ENCODE measurements around the gene POLL. TPM values are rescaled to one million over a fixed set of nuclear protein-coding genes. Genes with fewer than 3 reads are reported as not detected.

POLL gene
- total and polyA plus RNA-seq, 9 donors, result 11.3 to 32.3 (median 22.7) TPM

DNA sequence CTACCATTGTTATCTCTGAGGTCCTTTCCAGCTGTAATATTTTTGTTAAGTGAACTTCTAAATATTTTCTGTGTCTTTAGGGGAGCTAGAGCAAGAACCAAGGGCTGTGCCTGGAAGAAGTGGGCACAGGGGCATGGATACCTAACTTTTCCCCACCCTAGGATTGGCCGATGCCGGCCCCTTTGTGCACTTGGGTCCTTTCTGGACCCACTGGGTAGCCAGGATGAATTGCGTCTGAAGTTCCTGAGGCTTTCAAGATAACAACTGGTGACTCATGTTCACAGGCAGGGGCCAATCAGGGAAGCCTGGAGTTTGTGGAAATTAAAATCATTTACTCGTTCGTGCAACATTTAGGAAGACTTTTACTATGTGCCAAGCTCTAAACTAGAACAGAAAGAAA is 822 bp upstream of the POLL start:
- Histone ChIP-seq H3K9me3 (replicated peaks; ENCODE audit: control insufficient read depth, low read depth, low read length) (no peaks in the 10 kb centered on the region), H3K4me1 (ENCODE audit: control insufficient read depth, insufficient read depth, low read length) (peaks cover 17% of the 10 kb centered on the region), H3K4me3 (ENCODE audit: low read length) (peak overlapping the region; percentile 98), H3K27ac (ENCODE audit: low read length) (no peak overlapping the region), H3K27me3 (ENCODE audit: control insufficient read depth, insufficient read depth, low read length) (no peaks in the 10 kb centered on the region), H3K36me3 (ENCODE audit: control insufficient read depth, insufficient read depth, low read length) (peaks cover 16% of the 10 kb centered on the region)
- DNase-seq, result no peak
- 79% methylated on average over 5 of the region's 5 CpGs for WGBS (ENCODE audit: insufficient coverage)

- H3K27me3 ChIP-seq (ENCODE audit: control insufficient read depth, insufficient read depth, low read length), result no peaks in the 10 kb centered on the region
- WGBS (ENCODE audit: insufficient coverage), result 95% methylated on average over 9 of the region's 9 CpGs
- H3K4me1 ChIP-seq (ENCODE audit: control insufficient read depth, insufficient read depth, low read length), result peaks cover 17% of the 10 kb centered on the region
- H3K27ac ChIP-seq (ENCODE audit: low read length), result no peak overlapping the region
- no peaks in the 10 kb centered on the region for H3K9me3 ChIP-seq (replicated peaks; ENCODE audit: control insufficient read depth, low read depth, low read length)
- no peak overlapping the region for H3K4me3 ChIP-seq (ENCODE audit: low read length)
- no peak for DNase-seq
- H3K36me3 ChIP-seq (ENCODE audit: control insufficient read depth, insufficient read depth, low read length), result peaks cover 44% of the 10 kb centered on the region
Observed at GRCh38 chr10:101585841-101586240, 2.2 kb downstream of the POLL start.

- Histone ChIP-seq H3K36me3 (ENCODE audit: control insufficient read depth, insufficient read depth, low read length) (peaks cover 78% of the 10 kb centered on the region), H3K27me3 (ENCODE audit: control insufficient read depth, insufficient read depth, low read length) (no peaks in the 10 kb centered on the region), H3K4me3 (ENCODE audit: low read length) (no peak overlapping the region), H3K27ac (ENCODE audit: low read length) (no peak overlapping the region), H3K9me3 (replicated peaks; ENCODE audit: control insufficient read depth, low read depth, low read length) (no peaks in the 10 kb centered on the region), H3K4me1 (ENCODE audit: control insufficient read depth, insufficient read depth, low read length) (no peaks in the 10 kb centered on the region)
- 83% methylated on average over 3 of the region's 10 CpGs for whole genome bisulfite sequencing (ENCODE audit: insufficient coverage)
- DNase-seq, result no peak
Observed at GRCh38 chr10:101580486-101581399, 7.3 kb downstream of the POLL start.

GRCh38 chr10:101579516-101579870 is 8.6 kb downstream of the POLL start:
- peaks cover 69% of the 10 kb centered on the region for H3K36me3 ChIP-seq (ENCODE audit: control insufficient read depth, insufficient read depth, low read length)
- 95% methylated on average over 12 of the region's 12 CpGs for WGBS (ENCODE audit: insufficient coverage)

DNA sequence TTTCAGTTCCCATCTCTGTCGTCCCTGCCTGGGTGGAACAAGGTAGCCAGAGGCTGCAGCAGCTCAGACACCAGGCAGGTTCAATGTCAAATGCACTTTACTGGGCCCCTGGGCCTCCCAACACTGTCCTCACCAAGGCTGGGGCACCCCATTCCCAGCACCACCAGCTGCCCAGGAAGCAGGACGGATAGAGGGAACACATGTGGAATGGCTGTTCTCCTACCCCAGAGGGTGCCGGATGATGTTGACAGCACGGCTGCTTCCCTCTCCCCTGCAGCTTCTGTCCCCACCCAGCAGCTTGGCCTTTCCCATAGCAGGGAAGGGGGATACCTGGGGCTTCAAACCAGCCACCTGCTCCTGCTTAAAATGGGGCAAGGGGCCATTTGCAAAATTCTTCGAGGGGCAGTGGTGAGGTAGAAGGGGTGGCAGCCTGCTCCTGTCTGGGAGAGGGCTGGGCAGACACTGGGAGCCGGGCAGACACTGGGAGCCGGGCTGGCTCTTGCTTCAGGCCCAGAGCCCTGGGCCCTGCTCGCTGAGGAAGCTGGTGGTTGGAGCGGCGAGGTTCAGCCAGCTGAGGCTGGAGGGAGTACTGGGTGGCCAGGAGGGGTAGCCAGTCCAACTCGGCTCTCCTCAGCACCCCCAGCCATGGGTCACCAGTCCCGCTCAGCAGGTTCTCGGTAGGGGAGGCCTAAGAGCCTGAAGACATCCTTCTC is 9.1 kb downstream of the POLL start:
- H3K27ac ChIP-seq (ENCODE audit: low read length), result no peak overlapping the region
- no peak overlapping the region for H3K4me3 ChIP-seq (ENCODE audit: low read length)
- no peaks in the 10 kb centered on the region for H3K9me3 ChIP-seq (replicated peaks; ENCODE audit: control insufficient read depth, low read depth, low read length)
- peaks cover 66% of the 10 kb centered on the region for H3K36me3 ChIP-seq (ENCODE audit: control insufficient read depth, insufficient read depth, low read length)
- no peaks in the 10 kb centered on the region for H3K4me1 ChIP-seq (ENCODE audit: control insufficient read depth, insufficient read depth, low read length)
- H3K27me3 ChIP-seq (ENCODE audit: control insufficient read depth, insufficient read depth, low read length), result no peaks in the 10 kb centered on the region
- no peak for DNase-seq
- WGBS (ENCODE audit: insufficient coverage), result 87% methylated on average over 12 of the region's 13 CpGs

More at GRCh38 chr10:101579516-101579870, 8.6 kb downstream of the POLL start:
- Histone ChIP-seq H3K4me1 (ENCODE audit: control insufficient read depth, insufficient read depth, low read length) (no peaks in the 10 kb centered on the region), H3K27ac (ENCODE audit: low read length) (no peak overlapping the region), H3K9me3 (replicated peaks; ENCODE audit: control insufficient read depth, low read depth, low read length) (no peaks in the 10 kb centered on the region), H3K4me3 (ENCODE audit: low read length) (no peak overlapping the region), H3K27me3 (ENCODE audit: control insufficient read depth, insufficient read depth, low read length) (no peaks in the 10 kb centered on the region)
- DNase-seq, result no peak

DNA sequence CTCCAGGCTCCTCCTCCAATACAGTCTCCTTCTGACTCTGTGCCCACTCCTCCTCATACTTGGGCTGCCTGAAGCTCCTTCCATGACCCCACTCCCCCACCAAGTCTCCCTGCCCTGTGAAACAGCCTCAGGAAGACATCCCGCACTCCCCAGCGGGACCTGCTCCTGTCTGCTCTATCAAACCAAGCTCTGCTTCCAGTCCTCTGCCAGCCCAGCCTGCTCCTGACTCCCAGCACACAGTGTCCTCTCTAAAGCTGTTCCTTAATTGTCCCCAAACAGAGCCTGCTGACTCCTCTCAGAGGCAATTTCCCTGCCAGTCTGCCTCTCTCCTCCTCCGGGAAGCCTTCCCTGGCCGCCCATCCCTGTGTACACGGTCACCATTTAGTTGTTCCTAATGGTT is 9.9 kb downstream of the POLL start:
- H3K4me3 ChIP-seq (ENCODE audit: low read length), result no peak overlapping the region
- DNase-seq, result no peak
- no peaks in the 10 kb centered on the region for H3K27me3 ChIP-seq (ENCODE audit: control insufficient read depth, insufficient read depth, low read length)
- no peak overlapping the region for H3K27ac ChIP-seq (ENCODE audit: low read length)
- H3K4me1 ChIP-seq (ENCODE audit: control insufficient read depth, insufficient read depth, low read length), result no peaks in the 10 kb centered on the region
- H3K9me3 ChIP-seq (replicated peaks; ENCODE audit: control insufficient read depth, low read depth, low read length), result peaks cover under 1% of the 10 kb centered on the region
- 85% methylated on average over 5 of the region's 5 CpGs for WGBS (ENCODE audit: insufficient coverage)
- H3K36me3 ChIP-seq (ENCODE audit: control insufficient read depth, insufficient read depth, low read length), result peaks cover 59% of the 10 kb centered on the region

DNA sequence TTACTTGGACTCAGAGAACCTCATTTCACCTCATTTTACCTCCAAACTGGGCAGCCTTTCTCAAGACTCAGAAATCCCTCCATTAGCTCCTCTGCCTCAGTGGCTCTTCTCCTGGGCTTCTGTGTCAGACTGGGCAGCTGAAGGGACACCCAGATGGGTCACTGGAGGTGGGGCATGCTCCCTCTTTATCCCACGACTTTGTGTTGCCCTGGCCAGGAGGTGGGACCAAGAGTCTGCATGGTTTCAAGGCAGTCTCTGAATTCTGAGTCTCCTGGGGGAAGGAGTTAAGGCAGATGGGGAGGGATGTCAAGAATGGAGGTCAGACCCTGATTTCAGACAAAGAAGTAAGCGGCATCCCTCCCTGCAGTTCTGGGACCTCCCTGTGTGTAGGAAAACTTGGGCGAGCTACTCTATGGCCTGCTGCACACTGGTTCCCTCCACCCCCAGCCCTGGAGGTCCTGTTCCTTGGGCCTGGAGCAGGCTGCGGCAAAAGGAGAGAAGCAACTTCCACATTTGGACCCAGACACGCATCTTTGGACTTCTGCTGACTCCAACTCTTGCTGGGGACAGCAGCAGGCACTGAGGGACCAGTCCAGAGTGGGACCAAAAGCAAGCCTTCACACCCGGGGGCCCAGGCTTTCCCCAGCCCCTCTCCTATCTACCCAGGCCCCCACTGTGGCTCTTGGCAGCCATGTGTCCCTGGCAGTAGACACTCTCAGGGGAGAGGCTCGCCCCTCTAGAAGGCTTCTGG is 10.8 kb downstream of the POLL start:
- 92% methylated on average over 6 of the region's 7 CpGs for WGBS (ENCODE audit: insufficient coverage)
- Histone ChIP-seq H3K4me1 (ENCODE audit: control insufficient read depth, insufficient read depth, low read length) (no peaks in the 10 kb centered on the region), H3K9me3 (replicated peaks; ENCODE audit: control insufficient read depth, low read depth, low read length) (peaks cover 9% of the 10 kb centered on the region), H3K36me3 (ENCODE audit: control insufficient read depth, insufficient read depth, low read length) (peaks cover 50% of the 10 kb centered on the region), H3K4me3 (ENCODE audit: low read length) (no peak overlapping the region), H3K27me3 (ENCODE audit: control insufficient read depth, insufficient read depth, low read length) (no peaks in the 10 kb centered on the region), H3K27ac (ENCODE audit: low read length) (no peak overlapping the region)
- no peak for DNase-seq

- Histone ChIP-seq H3K27ac (ENCODE audit: low read length) (no peak overlapping the region), H3K27me3 (ENCODE audit: control insufficient read depth, insufficient read depth, low read length) (peaks cover 2% of the 10 kb centered on the region), H3K36me3 (ENCODE audit: control insufficient read depth, insufficient read depth, low read length) (peaks cover 41% of the 10 kb centered on the region), H3K4me1 (ENCODE audit: control insufficient read depth, insufficient read depth, low read length) (no peaks in the 10 kb centered on the region), H3K9me3 (replicated peaks; ENCODE audit: control insufficient read depth, low read depth, low read length) (peaks cover 9% of the 10 kb centered on the region), H3K4me3 (ENCODE audit: low read length) (no peak overlapping the region)
- no peak for DNase-seq
- 89% methylated on average over 5 of the region's 7 CpGs for WGBS (ENCODE audit: insufficient coverage)
Observed at GRCh38 chr10:101576211-101576863, 11.7 kb downstream of the POLL start.

- H3K9me3 ChIP-seq (replicated peaks; ENCODE audit: control insufficient read depth, low read depth, low read length), result peaks cover 9% of the 10 kb centered on the region
- no peak overlapping the region for H3K4me3 ChIP-seq (ENCODE audit: low read length)
- peaks cover 6% of the 10 kb centered on the region for H3K4me1 ChIP-seq (ENCODE audit: control insufficient read depth, insufficient read depth, low read length)
- peaks cover 2% of the 10 kb centered on the region for H3K27me3 ChIP-seq (ENCODE audit: control insufficient read depth, insufficient read depth, low read length)
- H3K27ac ChIP-seq (ENCODE audit: low read length), result no peak overlapping the region
- no peak for DNase-seq
- H3K36me3 ChIP-seq (ENCODE audit: control insufficient read depth, insufficient read depth, low read length), result peaks cover 35% of the 10 kb centered on the region
- WGBS (ENCODE audit: insufficient coverage), result 91% methylated on average over 6 of the region's 7 CpGs
Observed at GRCh38 chr10:101575580-101576210, 12.4 kb downstream of the POLL start.

All from muscle of leg (tissue), 11 donors.